ENCODE results near the gene SLC26A3.

SLC26A3 gene

DNA sequence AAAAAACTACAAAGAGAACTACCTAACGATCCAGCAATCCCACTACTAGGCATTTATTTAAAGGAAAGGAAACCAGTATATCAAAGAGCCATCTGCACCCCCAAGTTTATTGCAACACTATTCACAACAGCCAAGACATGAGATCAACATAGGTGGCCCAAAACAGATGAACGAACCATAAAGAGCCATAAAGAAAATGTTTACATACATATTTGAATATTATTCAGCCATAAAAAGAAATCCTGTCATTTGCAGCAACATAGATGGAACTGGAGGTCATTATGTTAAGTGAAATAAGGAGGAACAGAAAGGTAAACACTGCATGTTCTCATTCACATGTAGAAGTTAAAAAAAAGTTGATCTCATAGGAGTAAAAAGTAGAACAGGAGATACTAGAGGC, 15.6 kb upstream of the SLC26A3 start:
- Histone ChIP-seq H3K27ac (ENCODE audit: insufficient read depth, low read length, poor library complexity, severe bottlenecking) (no peak overlapping the region), H3K4me3 (ENCODE audit: insufficient read depth, low read depth, low read length, poor library complexity, severe bottlenecking) (no peak overlapping the region), H3K4me1 (ENCODE audit: control insufficient read depth, insufficient read depth, low read length, poor library complexity, severe bottlenecking) (no peaks in the 10 kb centered on the region), H3K9me3 (ENCODE audit: control insufficient read depth, low read length) (no peaks in the 10 kb centered on the region), H3K27me3 (replicated peaks; ENCODE audit: control insufficient read depth, insufficient read depth, low read length, poor library complexity, severe bottlenecking) (no peaks in the 10 kb centered on the region), H3K36me3 (ENCODE audit: control insufficient read depth, insufficient read depth, low read length) (no peaks in the 10 kb centered on the region)
- no peak for DNase-seq

DNA sequence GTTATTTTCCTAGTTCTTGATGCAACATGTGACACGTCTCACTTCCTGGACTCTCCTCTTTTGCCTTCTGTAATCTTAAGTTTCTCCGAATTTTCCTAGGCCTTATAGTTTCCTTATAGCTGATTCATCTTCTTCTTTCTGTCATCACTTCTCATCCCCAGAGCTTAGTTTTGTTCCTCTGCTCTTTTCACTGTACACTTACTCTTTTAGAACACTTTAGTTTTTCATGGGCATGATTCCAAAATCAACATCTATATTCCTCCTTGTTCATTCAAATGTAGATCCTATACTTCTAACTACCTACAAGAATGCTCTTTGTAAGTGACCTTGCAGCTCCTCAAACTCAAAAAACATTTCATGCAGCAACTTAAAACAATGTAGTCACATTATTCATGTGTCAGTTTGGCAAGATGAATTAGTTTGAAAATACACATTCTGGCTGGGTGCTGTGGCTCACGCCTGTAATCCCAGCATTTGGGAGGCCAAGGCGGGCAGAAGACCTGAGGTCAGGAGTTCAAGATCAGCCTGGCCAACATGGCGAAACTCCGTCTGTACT, 13.1 kb upstream of the SLC26A3 start:
- no peak for DNase-seq
- no peaks in the 10 kb centered on the region for H3K4me1 ChIP-seq (ENCODE audit: control insufficient read depth, insufficient read depth, low read length, poor library complexity, severe bottlenecking)
- no peaks in the 10 kb centered on the region for H3K9me3 ChIP-seq (ENCODE audit: control insufficient read depth, low read length)
- H3K4me3 ChIP-seq (ENCODE audit: insufficient read depth, low read depth, low read length, poor library complexity, severe bottlenecking), result no peak overlapping the region
- H3K27me3 ChIP-seq (replicated peaks; ENCODE audit: control insufficient read depth, insufficient read depth, low read length, poor library complexity, severe bottlenecking), result no peaks in the 10 kb centered on the region
- no peak overlapping the region for H3K27ac ChIP-seq (ENCODE audit: insufficient read depth, low read length, poor library complexity, severe bottlenecking)
- no peaks in the 10 kb centered on the region for H3K36me3 ChIP-seq (ENCODE audit: control insufficient read depth, insufficient read depth, low read length)

DNA sequence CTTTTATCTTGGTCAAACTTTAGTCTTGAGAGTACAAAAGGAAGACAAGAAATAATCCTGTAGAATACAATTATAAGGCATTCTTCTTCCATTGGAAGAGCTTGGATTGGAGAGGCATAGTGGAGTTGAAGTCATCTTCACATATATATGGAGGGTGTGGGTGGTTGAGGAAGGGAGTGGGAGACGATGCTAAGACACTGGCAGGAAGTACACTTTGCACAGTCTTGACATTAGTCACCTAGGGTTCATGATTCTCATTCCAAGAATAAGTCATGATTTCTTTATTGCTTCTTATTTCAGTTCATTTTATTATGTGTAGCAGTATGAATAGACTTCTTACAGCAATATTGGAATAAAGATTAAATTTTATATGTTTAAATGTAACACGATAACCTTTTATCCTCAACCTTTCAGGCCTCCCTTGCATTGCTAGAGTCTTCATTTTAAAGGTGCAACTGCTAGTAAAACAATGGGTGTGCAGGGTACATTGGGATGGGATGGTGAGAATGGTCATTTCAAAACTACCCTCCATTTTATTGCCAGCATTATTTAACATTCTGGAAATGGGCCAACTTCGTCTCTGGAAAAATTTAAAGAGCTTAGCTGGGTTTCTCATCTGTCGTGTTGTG, 12.3 kb upstream of the SLC26A3 start:
- Histone ChIP-seq H3K36me3 (ENCODE audit: control insufficient read depth, insufficient read depth, low read length) (no peaks in the 10 kb centered on the region), H3K27ac (ENCODE audit: insufficient read depth, low read length, poor library complexity, severe bottlenecking) (no peak overlapping the region), H3K4me3 (ENCODE audit: insufficient read depth, low read depth, low read length, poor library complexity, severe bottlenecking) (no peak overlapping the region), H3K4me1 (ENCODE audit: control insufficient read depth, insufficient read depth, low read length, poor library complexity, severe bottlenecking) (no peaks in the 10 kb centered on the region), H3K27me3 (replicated peaks; ENCODE audit: control insufficient read depth, insufficient read depth, low read length, poor library complexity, severe bottlenecking) (no peaks in the 10 kb centered on the region), H3K9me3 (ENCODE audit: control insufficient read depth, low read length) (no peaks in the 10 kb centered on the region)
- no peak for DNase-seq

DNA sequence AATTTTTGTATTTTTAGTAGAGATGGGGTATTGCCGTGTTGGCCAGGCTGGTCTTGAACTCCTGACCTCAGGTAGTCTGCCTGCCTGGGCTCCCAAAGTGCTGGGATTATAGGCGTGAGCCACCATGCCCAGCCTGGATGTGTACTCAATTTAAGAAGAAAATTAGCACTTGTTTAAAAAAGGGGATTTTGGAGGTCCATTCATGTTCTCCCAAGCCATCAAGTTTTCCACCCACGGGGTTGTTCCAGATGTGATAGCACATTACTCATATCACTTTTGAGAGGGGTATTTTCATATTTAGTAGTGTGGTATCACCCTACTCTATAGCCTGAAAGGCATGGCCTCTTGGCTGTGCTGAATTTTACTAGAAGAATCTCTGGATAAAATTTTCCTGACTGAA, 10.5 kb upstream of the SLC26A3 start:
- Histone ChIP-seq H3K36me3 (ENCODE audit: control insufficient read depth, insufficient read depth, low read length) (no peaks in the 10 kb centered on the region), H3K9me3 (ENCODE audit: control insufficient read depth, low read length) (no peaks in the 10 kb centered on the region), H3K4me1 (ENCODE audit: control insufficient read depth, insufficient read depth, low read length, poor library complexity, severe bottlenecking) (no peaks in the 10 kb centered on the region), H3K27me3 (replicated peaks; ENCODE audit: control insufficient read depth, insufficient read depth, low read length, poor library complexity, severe bottlenecking) (no peaks in the 10 kb centered on the region), H3K27ac (ENCODE audit: insufficient read depth, low read length, poor library complexity, severe bottlenecking) (no peak overlapping the region), H3K4me3 (ENCODE audit: insufficient read depth, low read depth, low read length, poor library complexity, severe bottlenecking) (no peak overlapping the region)
- DNase-seq, result no peak

DNA sequence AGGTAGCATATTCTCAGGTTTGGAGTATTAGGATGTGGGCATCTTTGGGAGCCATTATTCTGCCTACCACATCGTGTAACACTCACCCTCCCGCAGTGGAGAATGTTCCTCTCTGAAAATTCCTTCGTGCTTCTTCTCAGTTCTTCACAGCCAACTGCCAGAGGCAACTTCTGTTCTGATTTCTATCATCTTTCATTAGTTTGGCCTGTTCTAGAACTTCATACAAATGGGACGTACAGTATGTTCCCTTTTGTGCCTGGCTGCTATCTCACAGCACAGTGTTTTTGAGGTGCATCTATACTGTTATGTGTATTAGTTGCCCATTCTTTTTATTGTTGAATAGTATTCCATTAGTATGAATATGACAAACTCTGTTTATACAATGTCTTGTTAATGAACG, 8.9 kb upstream of the SLC26A3 start:
- Histone ChIP-seq H3K27me3 (replicated peaks; ENCODE audit: control insufficient read depth, insufficient read depth, low read length, poor library complexity, severe bottlenecking) (no peaks in the 10 kb centered on the region), H3K36me3 (ENCODE audit: control insufficient read depth, insufficient read depth, low read length) (no peaks in the 10 kb centered on the region), H3K4me1 (ENCODE audit: control insufficient read depth, insufficient read depth, low read length, poor library complexity, severe bottlenecking) (no peaks in the 10 kb centered on the region), H3K27ac (ENCODE audit: insufficient read depth, low read length, poor library complexity, severe bottlenecking) (no peak overlapping the region), H3K9me3 (ENCODE audit: control insufficient read depth, low read length) (no peaks in the 10 kb centered on the region), H3K4me3 (ENCODE audit: insufficient read depth, low read depth, low read length, poor library complexity, severe bottlenecking) (no peak overlapping the region)
- DNase-seq, result no peak

DNA sequence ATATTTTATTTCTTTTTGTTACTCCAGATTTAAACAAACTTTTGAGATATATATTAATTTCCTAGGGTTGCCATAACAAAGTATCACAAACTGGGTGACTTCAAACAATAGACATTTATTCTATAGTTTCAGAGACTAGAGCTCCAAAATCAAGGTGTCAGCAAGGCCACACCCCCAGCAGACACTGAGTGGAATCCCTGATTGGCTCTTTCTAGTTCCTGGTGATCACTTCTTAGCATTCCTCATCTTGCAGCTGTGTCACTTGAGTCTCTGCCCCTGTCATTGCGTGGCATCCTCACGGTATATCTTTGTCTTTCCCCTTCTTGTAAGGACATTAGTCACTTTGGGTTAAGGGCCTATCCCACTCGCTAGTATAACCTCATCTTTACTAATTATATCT, 7.6 kb upstream of the SLC26A3 start:
- Histone ChIP-seq H3K4me3 (ENCODE audit: insufficient read depth, low read depth, low read length, poor library complexity, severe bottlenecking) (no peak overlapping the region), H3K9me3 (ENCODE audit: control insufficient read depth, low read length) (no peaks in the 10 kb centered on the region), H3K27ac (ENCODE audit: insufficient read depth, low read length, poor library complexity, severe bottlenecking) (no peak overlapping the region), H3K4me1 (ENCODE audit: control insufficient read depth, insufficient read depth, low read length, poor library complexity, severe bottlenecking) (no peaks in the 10 kb centered on the region), H3K27me3 (replicated peaks; ENCODE audit: control insufficient read depth, insufficient read depth, low read length, poor library complexity, severe bottlenecking) (no peaks in the 10 kb centered on the region), H3K36me3 (ENCODE audit: control insufficient read depth, insufficient read depth, low read length) (no peaks in the 10 kb centered on the region)
- DNase-seq, result no peak

DNA sequence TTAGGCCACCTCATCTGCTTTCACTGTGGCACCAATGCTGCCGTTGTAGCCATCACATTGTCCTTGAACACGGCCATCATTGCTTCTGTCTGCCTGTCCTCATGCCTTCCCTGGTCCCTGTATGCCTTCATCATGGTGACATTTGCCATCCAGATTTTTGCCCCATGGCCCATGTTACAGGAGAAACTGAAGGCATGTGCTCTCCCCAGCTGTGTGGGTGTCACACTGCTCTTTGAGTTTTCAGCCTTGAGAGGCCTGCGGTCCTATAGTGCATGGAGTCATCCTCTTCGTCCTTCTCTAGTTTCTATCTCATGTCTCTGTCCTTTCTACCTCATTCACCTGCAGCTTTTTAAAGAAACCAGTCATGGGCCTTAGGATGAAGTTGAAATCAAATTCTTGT, 6.2 kb upstream of the SLC26A3 start:
- Histone ChIP-seq H3K9me3 (ENCODE audit: control insufficient read depth, low read length) (no peaks in the 10 kb centered on the region), H3K27me3 (replicated peaks; ENCODE audit: control insufficient read depth, insufficient read depth, low read length, poor library complexity, severe bottlenecking) (no peaks in the 10 kb centered on the region), H3K36me3 (ENCODE audit: control insufficient read depth, insufficient read depth, low read length) (no peaks in the 10 kb centered on the region), H3K27ac (ENCODE audit: insufficient read depth, low read length, poor library complexity, severe bottlenecking) (no peak overlapping the region), H3K4me3 (ENCODE audit: insufficient read depth, low read depth, low read length, poor library complexity, severe bottlenecking) (no peak overlapping the region), H3K4me1 (ENCODE audit: control insufficient read depth, insufficient read depth, low read length, poor library complexity, severe bottlenecking) (no peaks in the 10 kb centered on the region)
- no peak for DNase-seq

DNA sequence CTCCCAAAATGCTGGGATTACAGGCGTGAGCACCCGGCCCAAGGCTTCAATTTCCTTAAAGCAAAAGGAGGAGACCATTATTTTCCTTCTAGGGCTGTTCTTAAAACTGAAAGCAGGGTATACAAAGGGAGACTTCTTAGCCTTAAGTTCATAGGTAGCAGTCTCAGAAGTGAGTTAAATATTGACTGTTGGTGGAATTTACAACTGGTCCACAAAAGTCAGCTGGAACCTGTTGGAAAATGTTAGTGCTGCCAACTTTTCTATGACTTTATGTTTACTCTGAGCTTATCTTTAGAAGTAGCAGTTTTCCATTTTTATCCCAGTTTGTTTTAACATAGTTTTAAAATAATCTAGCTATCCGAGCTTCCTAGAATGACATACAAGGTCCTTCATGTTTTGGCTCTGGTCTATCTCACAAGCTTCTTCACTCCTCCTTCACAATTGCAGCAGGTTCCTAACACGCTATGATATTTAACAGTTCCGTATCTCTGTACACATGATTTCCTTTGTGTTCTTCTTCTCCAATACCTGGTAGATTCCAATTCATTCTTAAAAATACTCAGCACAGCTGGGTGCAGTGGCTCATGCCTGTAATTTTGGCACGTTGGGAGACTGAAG, 3.3 kb downstream of the SLC26A3 start:
- Histone ChIP-seq H3K4me3 (ENCODE audit: insufficient read depth, low read depth, low read length, poor library complexity, severe bottlenecking) (no peak overlapping the region), H3K27ac (ENCODE audit: insufficient read depth, low read length, poor library complexity, severe bottlenecking) (no peak overlapping the region), H3K9me3 (ENCODE audit: control insufficient read depth, low read length) (no peaks in the 10 kb centered on the region), H3K27me3 (replicated peaks; ENCODE audit: control insufficient read depth, insufficient read depth, low read length, poor library complexity, severe bottlenecking) (no peaks in the 10 kb centered on the region), H3K4me1 (ENCODE audit: control insufficient read depth, insufficient read depth, low read length, poor library complexity, severe bottlenecking) (no peaks in the 10 kb centered on the region), H3K36me3 (ENCODE audit: control insufficient read depth, insufficient read depth, low read length) (no peaks in the 10 kb centered on the region)
- no peak for DNase-seq

DNA sequence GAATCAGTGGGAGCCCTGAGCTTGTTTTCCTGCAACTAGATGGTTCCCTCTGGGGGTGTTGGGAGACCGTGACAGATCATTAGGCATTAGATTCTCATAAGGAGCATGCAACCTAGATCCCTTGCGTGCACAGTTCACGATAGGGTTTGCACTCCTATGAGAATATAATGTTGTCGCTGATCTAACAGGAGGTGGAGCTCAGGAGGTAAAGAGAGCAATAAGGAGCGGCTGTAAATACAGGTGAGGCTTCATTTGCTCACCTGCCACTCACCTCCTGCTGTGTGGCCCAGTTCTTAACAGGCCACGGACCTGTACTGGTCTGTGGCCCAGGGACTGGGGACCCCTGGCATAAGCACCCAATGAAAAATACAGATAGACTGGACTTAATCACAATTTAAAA, 10.7 kb downstream of the SLC26A3 start:
- H3K27ac ChIP-seq (ENCODE audit: insufficient read depth, low read length, poor library complexity, severe bottlenecking), result no peak overlapping the region
- H3K4me1 ChIP-seq (ENCODE audit: control insufficient read depth, insufficient read depth, low read length, poor library complexity, severe bottlenecking), result no peaks in the 10 kb centered on the region
- no peaks in the 10 kb centered on the region for H3K9me3 ChIP-seq (ENCODE audit: control insufficient read depth, low read length)
- no peaks in the 10 kb centered on the region for H3K36me3 ChIP-seq (ENCODE audit: control insufficient read depth, insufficient read depth, low read length)
- H3K4me3 ChIP-seq (ENCODE audit: insufficient read depth, low read depth, low read length, poor library complexity, severe bottlenecking), result no peak overlapping the region
- DNase-seq, result no peak
- H3K27me3 ChIP-seq (replicated peaks; ENCODE audit: control insufficient read depth, insufficient read depth, low read length, poor library complexity, severe bottlenecking), result no peaks in the 10 kb centered on the region

DNA sequence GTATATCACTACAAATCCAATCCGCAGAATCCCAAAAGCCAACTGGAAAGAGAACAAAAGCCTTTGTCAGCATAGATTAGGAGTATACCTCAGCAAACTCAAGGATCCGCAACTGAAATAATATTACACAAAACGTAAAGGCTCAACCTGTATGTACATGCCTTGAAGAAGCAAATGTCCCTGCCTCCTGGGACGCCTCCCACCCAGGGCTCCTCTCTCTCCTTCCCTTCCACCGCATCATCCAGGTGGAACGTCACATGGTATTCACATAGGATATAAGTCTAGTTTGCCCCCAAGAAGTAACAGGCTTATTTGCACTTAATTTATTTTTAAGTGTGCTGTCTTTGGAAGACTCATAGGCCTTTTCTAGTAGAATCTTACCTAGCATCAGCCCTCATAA, 13.4 kb downstream of the SLC26A3 start:
- Histone ChIP-seq H3K4me1 (ENCODE audit: control insufficient read depth, insufficient read depth, low read length, poor library complexity, severe bottlenecking) (peaks cover 5% of the 10 kb centered on the region), H3K27me3 (replicated peaks; ENCODE audit: control insufficient read depth, insufficient read depth, low read length, poor library complexity, severe bottlenecking) (no peaks in the 10 kb centered on the region)

More for the DNA sequence above, 13.4 kb downstream of the SLC26A3 start:
- Histone ChIP-seq H3K4me3 (ENCODE audit: insufficient read depth, low read depth, low read length, poor library complexity, severe bottlenecking) (no peak overlapping the region), H3K27ac (ENCODE audit: insufficient read depth, low read length, poor library complexity, severe bottlenecking) (no peak overlapping the region), H3K9me3 (ENCODE audit: control insufficient read depth, low read length) (no peaks in the 10 kb centered on the region), H3K36me3 (ENCODE audit: control insufficient read depth, insufficient read depth, low read length) (no peaks in the 10 kb centered on the region)
- no peak for DNase-seq

Measured in effector memory CD4-positive, alpha-beta T cell (primary cell).